Measurements from ENCODE around the gene EED. TPM values are rescaled to one million over a fixed set of nuclear protein-coding genes. Genes with fewer than 3 reads are reported as not detected.
A peak's percentile ranks its signal among the peaks of the same experiment; 100 is the strongest.

The EED gene
- total RNA-seq, 2 experiments from 2014 or later: 32.1 to 35.4 TPM

DNA sequence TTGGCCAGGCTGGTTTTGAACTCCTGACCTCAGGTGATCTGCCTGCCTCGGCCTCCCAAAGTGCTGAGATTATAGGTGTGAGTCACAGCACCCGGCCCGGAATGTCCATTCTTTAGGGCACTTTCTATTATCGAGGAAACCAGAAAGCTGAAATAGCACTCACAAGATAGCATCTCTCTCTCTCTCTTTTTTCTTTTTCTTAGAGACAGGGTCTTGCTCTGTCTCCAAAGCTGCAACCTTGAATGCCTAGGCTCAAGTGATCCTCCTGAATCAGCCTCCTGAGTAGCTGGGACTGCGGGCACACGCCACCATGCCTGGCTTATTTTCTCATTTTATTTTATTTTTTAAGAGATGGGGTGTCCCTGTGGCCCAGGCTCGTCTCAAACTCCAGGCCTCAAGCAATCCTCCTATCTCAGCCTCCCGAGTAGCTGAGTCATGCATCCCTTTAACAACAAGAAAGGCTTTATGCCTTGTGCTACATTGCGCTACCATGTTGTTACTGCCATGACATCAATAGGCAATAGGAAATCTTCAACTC, 7.2 kb upstream of the EED start:
- Mint-ChIP-seq H3K36me3 (ENCODE audit: low read depth) (no peaks in the 10 kb centered on the region), H3K4me1 (ENCODE audit: low read depth) (no peaks in the 10 kb centered on the region), H3K9me3 (no peaks in the 10 kb centered on the region), H3K27ac (no peak overlapping the region), H3K27me3 (no peaks in the 10 kb centered on the region), H3K4me3 (no peak overlapping the region)
- H3K27me3 ChIP-seq (ENCODE audit: control insufficient read depth in 1 of 2, insufficient read depth in 2 of 2, low read length in 2 of 2): no peaks in the 10 kb centered on the region
- no peak for DNase-seq
- no peak overlapping the region for H3K4me3 ChIP-seq (ENCODE audit: low read length)
- ATAC-seq (ENCODE audit: poor library complexity): no peak
- intact Hi-C loops (cut with DNase I, micrococcal nuclease): no loop called here
- no peaks in the 10 kb centered on the region for H3K9me3 ChIP-seq (ENCODE audit: control insufficient read depth in 1 of 2, insufficient read depth in 1 of 2, low read length in 2 of 2)
- no peak for TF ChIP-seq CTCF (IDR thresholded peaks at IDR 0.05)
- ChIA-PET CTCF (interaction anchor here (0.6 kb wide), 1 partner anchor 277 kb away, joined by 3 read pairs; no protein-coding TSS in a partner anchor), POLR2A (no interaction called here)
- H3K4me1 ChIP-seq (ENCODE audit: insufficient read depth, low read length): no peaks in the 10 kb centered on the region
- no peak overlapping the region for H3K27ac ChIP-seq (ENCODE audit: low read depth in 1 of 2, low read length in 2 of 2)
- no peaks in the 10 kb centered on the region for H3K36me3 ChIP-seq (ENCODE audit: insufficient read depth, low read length)

GRCh38 chr11:86240164-86240563, 4.4 kb upstream of the EED start:
- ATAC-seq (ENCODE audit: poor library complexity) (no peak), DNase-seq (no peak)
- TF ChIP-seq CTCF (IDR thresholded peaks at IDR 0.05): no peak
- intact Hi-C loops (cut with DNase I, micrococcal nuclease): loop anchor here (2.0 to 10.0 kb wide), 3 partner anchors 175 to 593 kb away; partner anchors contain the start of genes CREBZF (in 1 of the 2) and TMEM126A (in 1 of the 2)
- H3K27ac ChIP-seq (ENCODE audit: low read depth in 1 of 2, low read length in 2 of 2): no peak overlapping the region
- no peaks in the 10 kb centered on the region for H3K9me3 ChIP-seq (ENCODE audit: control insufficient read depth in 1 of 2, insufficient read depth in 1 of 2, low read length in 2 of 2)
- H3K27me3 Mint-ChIP-seq: no peaks in the 10 kb centered on the region
- H3K36me3 Mint-ChIP-seq (ENCODE audit: low read depth): no peaks in the 10 kb centered on the region
- ChIA-PET CTCF (interaction anchor here (0.8 to 1.4 kb wide), 4 partner anchors 21 to 61 kb away, joined by 3 to 4 read pairs (median 4); no protein-coding TSS in a partner anchor), POLR2A (no interaction called here)
- no peaks in the 10 kb centered on the region for H3K27me3 ChIP-seq (ENCODE audit: control insufficient read depth in 1 of 2, insufficient read depth in 2 of 2, low read length in 2 of 2)
- H3K4me1 Mint-ChIP-seq (ENCODE audit: low read depth): no peaks in the 10 kb centered on the region
- H3K27ac Mint-ChIP-seq: no peak overlapping the region
- H3K4me3 Mint-ChIP-seq: no peak overlapping the region
- H3K4me3 ChIP-seq (ENCODE audit: low read length): no peak overlapping the region
- no peaks in the 10 kb centered on the region for H3K36me3 ChIP-seq (ENCODE audit: insufficient read depth, low read length)
- H3K9me3 Mint-ChIP-seq: no peaks in the 10 kb centered on the region
- H3K4me1 ChIP-seq (ENCODE audit: insufficient read depth, low read length): no peaks in the 10 kb centered on the region

GRCh38 chr11:86241956-86242535, 2.5 kb upstream of the EED start:
- H3K27ac Mint-ChIP-seq: no peak overlapping the region
- H3K36me3 Mint-ChIP-seq (ENCODE audit: low read depth): no peaks in the 10 kb centered on the region
- no peak for TF ChIP-seq CTCF (IDR thresholded peaks at IDR 0.05)
- no peaks in the 10 kb centered on the region for H3K27me3 ChIP-seq (ENCODE audit: control insufficient read depth in 1 of 2, insufficient read depth in 2 of 2, low read length in 2 of 2)
- ChIA-PET POLR2A (interaction anchor here (0.9 kb wide), 1 partner anchor 577 kb away, joined by 3 read pairs; the partner anchor contains the start of gene CREBZF), CTCF (interaction anchor here (0.9 to 1.0 kb wide), 2 partner anchors 39 to 181 kb away, joined by 3 to 4 read pairs; no protein-coding TSS in a partner anchor)
- H3K9me3 ChIP-seq (ENCODE audit: control insufficient read depth in 1 of 2, insufficient read depth in 1 of 2, low read length in 2 of 2): no peaks in the 10 kb centered on the region
- H3K4me3 ChIP-seq (ENCODE audit: low read length): no peak overlapping the region
- H3K9me3 Mint-ChIP-seq: no peaks in the 10 kb centered on the region
- no peak overlapping the region for H3K27ac ChIP-seq (ENCODE audit: low read depth in 1 of 2, low read length in 2 of 2)
- no peaks in the 10 kb centered on the region for H3K4me1 Mint-ChIP-seq (ENCODE audit: low read depth)
- intact Hi-C loops (cut with DNase I, micrococcal nuclease): loop anchor here (1.0 to 10.0 kb wide), 4 partner anchors 37 to 595 kb away; partner anchors contain the start of genes CREBZF (in 1 of the 2) and TMEM126A (in 1 of the 2)
- H3K36me3 ChIP-seq (ENCODE audit: insufficient read depth, low read length): no peaks in the 10 kb centered on the region
- peak overlapping the region; percentile 5 for H3K4me3 Mint-ChIP-seq
- no peaks in the 10 kb centered on the region for H3K4me1 ChIP-seq (ENCODE audit: insufficient read depth, low read length)
- no peak for DNase-seq
- no peaks in the 10 kb centered on the region for H3K27me3 Mint-ChIP-seq
- ATAC-seq (ENCODE audit: poor library complexity): no peak
